BJ (cell line): ENCODE data around the gene PRICKLE2. TPM values are rescaled to one million over a fixed set of nuclear protein-coding genes. Genes with fewer than 3 reads are reported as not detected.

Experiments used
- CTCF ChIA-PET: fragments of 350-600 bp; formaldehyde crosslinking; extraction: SDS; loops from one replicate; lab custom pipeline; 2021; ENCODE audit warnings: antibody characterized with exemption, inconsistent platforms; lab: Yijun Ruan, JAX
- POLR2A ChIA-PET: fragments of 300-600 bp; sonication (Branson Sonifier 250); formaldehyde crosslinking; extraction: SDS; loops from one replicate; lab custom pipeline; 2021; ENCODE audit warnings: antibody characterized with exemption; lab: Charles Lee
- DNase-seq: peaks from one replicate; pipeline ENCODE4 v3.0.0-alpha.2; 2011; ENCODE audit warnings: low read depth
- H3K27me3 ChIP-seq: 2 replicates; pipeline ENCODE4 v1.6.0; 2011; ENCODE audit warnings: low read length; ENCODE audit not compliant: control insufficient read depth, insufficient read depth
- H3K36me3 ChIP-seq: 2 replicates; pipeline ENCODE4 v1.5.1; 2011; ENCODE audit warnings: low read length; ENCODE audit not compliant: control insufficient read depth, insufficient read depth
- H3K4me3 ChIP-seq: 2 replicates; pipeline ENCODE4 v1.5.1; 2011; ENCODE audit warnings: low read depth, mild to moderate bottlenecking, control low read depth, low read length
- polyA plus RNA-seq: library from polyadenylated mRNA; depleted of rRNA; stranded (reverse); fragments of >200 nt; gene quantifications from 2 replicates; pipeline ENCODE4 v1.2.3, GENCODE V29; 2011
- TF ChIP-seq, protein P1 (sequence below): IDR thresholded peaks from 2 replicates; pipeline ENCODE4 v1.5.1; 2011; ENCODE audit warnings: low read depth, mild to moderate bottlenecking, control low read depth, inconsistent platforms, low read length, moderate library complexity; ENCODE audit not compliant: insufficient read depth

The PRICKLE2 gene
- polyA plus RNA-seq, 1 experiment: 3.5 TPM

DNA sequence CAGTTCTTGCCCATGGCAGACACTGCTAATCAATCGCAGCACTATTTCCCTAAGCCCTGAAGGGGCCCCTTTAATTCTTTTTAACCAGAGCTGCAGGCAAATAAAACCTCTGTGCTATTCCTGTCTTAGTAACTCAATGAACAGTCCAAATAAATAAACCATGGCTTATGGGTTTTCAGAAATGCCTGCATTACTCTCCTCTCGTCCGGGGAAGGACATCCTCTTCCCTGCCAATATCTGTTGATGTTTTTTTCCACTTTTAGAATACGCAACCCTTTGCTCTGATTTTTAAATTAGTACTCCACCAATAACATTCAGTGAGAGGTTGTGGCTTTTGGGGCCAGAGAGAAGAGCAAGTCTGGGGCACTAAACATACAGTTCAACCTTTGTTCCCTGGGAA, 35.2 kb upstream of the PRICKLE2 start:
- ChIA-PET CTCF (interaction anchor here (0.5 to 1.0 kb wide), 2 partner anchors 12 to 16 kb away, joined by 3 read pairs; no protein-coding TSS in a partner anchor), POLR2A (no interaction called here)
- Histone ChIP-seq H3K36me3 (no peaks in the 10 kb centered on the region), H3K4me3 (no peak overlapping the region), H3K27me3 (no peaks in the 10 kb centered on the region)
- no peak for DNase-seq
- TF ChIP-seq, protein P1, sequence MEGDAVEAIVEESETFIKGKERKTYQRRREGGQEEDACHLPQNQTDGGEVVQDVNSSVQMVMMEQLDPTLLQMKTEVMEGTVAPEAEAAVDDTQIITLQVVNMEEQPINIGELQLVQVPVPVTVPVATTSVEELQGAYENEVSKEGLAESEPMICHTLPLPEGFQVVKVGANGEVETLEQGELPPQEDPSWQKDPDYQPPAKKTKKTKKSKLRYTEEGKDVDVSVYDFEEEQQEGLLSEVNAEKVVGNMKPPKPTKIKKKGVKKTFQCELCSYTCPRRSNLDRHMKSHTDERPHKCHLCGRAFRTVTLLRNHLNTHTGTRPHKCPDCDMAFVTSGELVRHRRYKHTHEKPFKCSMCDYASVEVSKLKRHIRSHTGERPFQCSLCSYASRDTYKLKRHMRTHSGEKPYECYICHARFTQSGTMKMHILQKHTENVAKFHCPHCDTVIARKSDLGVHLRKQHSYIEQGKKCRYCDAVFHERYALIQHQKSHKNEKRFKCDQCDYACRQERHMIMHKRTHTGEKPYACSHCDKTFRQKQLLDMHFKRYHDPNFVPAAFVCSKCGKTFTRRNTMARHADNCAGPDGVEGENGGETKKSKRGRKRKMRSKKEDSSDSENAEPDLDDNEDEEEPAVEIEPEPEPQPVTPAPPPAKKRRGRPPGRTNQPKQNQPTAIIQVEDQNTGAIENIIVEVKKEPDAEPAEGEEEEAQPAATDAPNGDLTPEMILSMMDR: no peak

DNA sequence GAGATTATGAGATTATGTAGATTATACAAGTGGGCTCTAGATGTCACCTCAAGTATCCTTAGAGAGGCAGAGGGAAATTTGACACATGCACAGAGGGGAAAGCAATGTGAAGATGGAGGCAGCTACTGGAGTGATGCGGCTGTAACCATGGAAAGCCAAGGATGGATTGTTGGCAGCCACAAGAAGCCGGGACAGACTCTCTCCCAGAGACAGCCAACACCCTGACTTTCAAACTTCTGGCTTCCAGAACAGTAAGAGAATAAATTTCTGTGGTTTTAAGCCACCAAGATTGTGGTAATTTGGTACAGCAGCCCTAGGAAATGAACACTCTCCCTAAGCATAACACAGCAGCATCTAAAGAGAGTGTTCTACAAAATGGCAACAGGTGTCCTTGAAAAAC, 34.4 kb upstream of the PRICKLE2 start:
- peak; percentile 20 for DNase-seq
- ChIA-PET CTCF (no interaction called here), POLR2A (no interaction called here)
- Histone ChIP-seq H3K27me3 (no peaks in the 10 kb centered on the region), H3K4me3 (no peak overlapping the region), H3K36me3 (no peaks in the 10 kb centered on the region)
- TF ChIP-seq, protein P1: no peak

DNA sequence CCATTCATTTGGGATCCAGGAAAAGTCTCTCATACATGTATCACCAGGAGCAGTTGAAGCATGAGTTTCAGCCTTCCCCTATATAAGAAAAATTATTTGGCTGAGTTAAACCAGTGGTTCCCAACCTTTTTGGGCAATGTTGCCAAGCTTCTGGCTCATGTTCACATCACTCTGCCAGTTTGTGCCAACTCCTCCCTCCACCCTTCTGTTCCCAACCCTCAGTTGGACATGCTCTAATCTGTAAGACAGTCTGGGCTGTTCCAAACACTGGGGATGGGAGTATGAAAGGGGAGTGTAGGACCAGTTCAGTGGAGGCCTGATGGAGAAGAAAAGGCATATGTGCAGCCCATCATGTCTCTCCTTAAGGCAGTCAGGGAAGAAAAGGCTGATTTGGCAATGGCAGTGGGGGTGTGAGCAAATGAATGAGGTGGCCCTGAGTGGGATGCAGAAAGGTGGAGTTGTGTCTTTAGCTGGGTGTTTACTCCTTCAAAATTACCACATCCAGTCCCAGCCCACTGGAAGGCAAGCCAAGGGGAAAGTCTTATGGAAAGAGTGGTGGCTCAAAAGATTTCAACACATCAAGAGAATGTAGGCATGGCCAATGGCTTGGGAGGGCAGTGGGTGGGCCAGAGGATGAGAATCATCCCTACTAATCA, 32.0 kb upstream of the PRICKLE2 start:
- no peak for DNase-seq
- no peaks in the 10 kb centered on the region for H3K36me3 ChIP-seq
- ChIA-PET POLR2A (no interaction called here), CTCF (no interaction called here)
- TF ChIP-seq, protein P1: no peak
- H3K4me3 ChIP-seq: no peak overlapping the region
- H3K27me3 ChIP-seq: no peaks in the 10 kb centered on the region

DNA sequence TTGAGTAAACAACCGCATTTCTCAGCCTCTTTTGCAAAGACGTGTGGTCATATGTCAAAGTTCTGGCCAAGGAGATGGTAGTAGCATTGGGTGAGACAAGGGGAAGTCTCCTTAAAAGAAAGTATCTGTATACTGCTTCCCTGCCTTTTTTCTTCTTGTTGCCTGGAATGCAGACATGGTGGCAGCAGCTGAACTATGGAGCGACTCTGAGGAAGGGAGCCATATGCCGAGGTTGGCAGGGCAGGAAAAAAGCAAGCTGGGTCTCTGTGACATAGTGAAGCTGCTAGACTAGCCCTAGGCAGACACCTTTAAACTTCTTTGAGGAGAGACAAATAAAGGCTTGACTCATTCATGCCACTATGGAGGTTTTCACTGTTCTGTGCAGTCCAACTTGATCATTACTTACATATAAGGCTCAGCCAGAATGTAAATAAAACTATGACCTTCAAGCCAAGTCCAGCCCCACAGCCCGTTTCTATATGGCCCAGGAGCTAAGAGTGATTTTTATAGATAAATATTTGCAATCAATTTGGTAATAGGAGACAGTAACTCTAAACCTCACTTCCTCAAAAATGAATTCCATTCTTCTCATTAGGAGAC, 30.6 kb upstream of the PRICKLE2 start:
- Histone ChIP-seq H3K36me3 (no peaks in the 10 kb centered on the region), H3K4me3 (no peak overlapping the region), H3K27me3 (no peaks in the 10 kb centered on the region)
- ChIA-PET POLR2A (no interaction called here), CTCF (no interaction called here)
- TF ChIP-seq, protein P1: no peak
- DNase-seq: no peak

DNA sequence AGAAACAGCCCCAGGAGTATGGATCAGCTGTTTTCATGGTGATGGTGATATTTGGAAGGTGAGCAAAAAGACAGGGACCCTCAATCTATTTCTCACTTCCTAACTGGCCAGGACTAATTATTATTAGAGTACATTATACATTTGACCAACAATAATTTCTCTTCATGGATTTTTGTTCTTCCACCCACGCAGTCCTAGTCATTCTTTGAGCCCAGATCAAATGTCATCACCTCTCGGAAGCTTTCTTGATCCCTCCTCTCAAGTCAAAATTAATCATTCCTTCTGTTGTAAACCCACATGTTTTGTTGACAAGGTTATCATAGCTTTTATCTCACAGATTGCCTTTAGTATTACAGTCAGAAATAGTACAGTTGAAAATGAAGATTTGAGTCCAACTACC, 29.2 kb upstream of the PRICKLE2 start:
- CTCF ChIA-PET: interaction anchor here (1.1 to 1.7 kb wide), 5 partner anchors 9 to 30 kb away, joined by 3 to 8 read pairs (median 6); partner anchors contain the start of gene PRICKLE2

More for the DNA sequence above, 29.2 kb upstream of the PRICKLE2 start:
- TF ChIP-seq, protein P1: no peak
- Histone ChIP-seq H3K4me3 (no peak overlapping the region), H3K36me3 (no peaks in the 10 kb centered on the region), H3K27me3 (no peaks in the 10 kb centered on the region)
- DNase-seq: no peak
- POLR2A ChIA-PET: no interaction called here
